ENCODE data around the gene SPDYC. TPM values are rescaled to one million over a fixed set of nuclear protein-coding genes. Genes with fewer than 3 reads are reported as not detected.

Gene SPDYC
- total RNA-seq, 1 experiment from 2014 or later = 1.2 TPM

- intact Hi-C loops (cut with micrococcal nuclease) = no loop called here
- no peaks in the 10 kb centered on the region for H3K9me3 ChIP-seq (ENCODE audit: control insufficient read depth in 1 of 2, insufficient read depth in 1 of 2, low read depth in 1 of 2, low read length in 2 of 2)
- ATAC-seq = peak; percentile 9; the same call in 1 of the 2 replicates
Observed at GRCh38 chr11:65127473-65128181, 42.4 kb upstream of the SPDYC start.

More at GRCh38 chr11:65127473-65128181, 42.4 kb upstream of the SPDYC start:
- Histone ChIP-seq H4K20me1 (ENCODE audit: insufficient read depth) (no peaks in the 10 kb centered on the region), H3K4me1 (ENCODE audit: control insufficient read depth in 1 of 2, insufficient read depth in 2 of 2, low read length in 2 of 2) (peaks cover 3 to 11% of the 10 kb centered on the region in 2 experiments; a peak in 3 of 4 replicates), H3K9me2 (ENCODE audit: insufficient read depth) (no peaks in the 10 kb centered on the region), H3K27me3 (ENCODE audit: insufficient read depth, low read length) (no peaks in the 10 kb centered on the region), H3K9ac (ENCODE audit: low read length) (no peak overlapping the region), H3K79me2 (ENCODE audit: insufficient read depth, low read length) (peaks cover 41% of the 10 kb centered on the region), H3K27ac (ENCODE audit: low read depth, low read length) (0 out of 2 replicates have a peak overlapping the region, but pooled peaks have one; percentile 7), H3K36me3 (ENCODE audit: control insufficient read depth in 1 of 2, insufficient read depth in 2 of 2, low read length in 2 of 2) (peaks cover 34 to 68% of the 10 kb centered on the region in 2 experiments), H3K4me3 (replicated peaks in 1 of 2; ENCODE audit: low read depth in 1 of 2, low read length in 2 of 2) (no peak overlapping the region), H2AFZ (ENCODE audit: low read depth, low read length, poor library complexity, severe bottlenecking) (no peak overlapping the region), H3K4me2 (ENCODE audit: low read length) (no peak overlapping the region)
- CTCF ChIA-PET = interaction anchor here (1.3 kb wide), 1 partner anchor 52 kb away, joined by 3 read pairs; no protein-coding TSS in a partner anchor
- TF ChIP-seq, protein P1, sequence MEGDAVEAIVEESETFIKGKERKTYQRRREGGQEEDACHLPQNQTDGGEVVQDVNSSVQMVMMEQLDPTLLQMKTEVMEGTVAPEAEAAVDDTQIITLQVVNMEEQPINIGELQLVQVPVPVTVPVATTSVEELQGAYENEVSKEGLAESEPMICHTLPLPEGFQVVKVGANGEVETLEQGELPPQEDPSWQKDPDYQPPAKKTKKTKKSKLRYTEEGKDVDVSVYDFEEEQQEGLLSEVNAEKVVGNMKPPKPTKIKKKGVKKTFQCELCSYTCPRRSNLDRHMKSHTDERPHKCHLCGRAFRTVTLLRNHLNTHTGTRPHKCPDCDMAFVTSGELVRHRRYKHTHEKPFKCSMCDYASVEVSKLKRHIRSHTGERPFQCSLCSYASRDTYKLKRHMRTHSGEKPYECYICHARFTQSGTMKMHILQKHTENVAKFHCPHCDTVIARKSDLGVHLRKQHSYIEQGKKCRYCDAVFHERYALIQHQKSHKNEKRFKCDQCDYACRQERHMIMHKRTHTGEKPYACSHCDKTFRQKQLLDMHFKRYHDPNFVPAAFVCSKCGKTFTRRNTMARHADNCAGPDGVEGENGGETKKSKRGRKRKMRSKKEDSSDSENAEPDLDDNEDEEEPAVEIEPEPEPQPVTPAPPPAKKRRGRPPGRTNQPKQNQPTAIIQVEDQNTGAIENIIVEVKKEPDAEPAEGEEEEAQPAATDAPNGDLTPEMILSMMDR (IDR thresholded peaks at IDR 0.05 in 2 of 3, conservative IDR thresholded peaks at IDR 0.05 in 1 of 3; ENCODE audit: borderline replicate concordance in 1 of 3, insufficient read depth in 1 of 3, low read depth in 2 of 3, low read length in 2 of 3) = no peak
- TF ChIP-seq MAX (IDR thresholded peaks at IDR 0.05) = no peak
- TF ChIP-seq POLR2AphosphoS5 (IDR thresholded peaks at IDR 0.05; ENCODE audit: low read depth, low read length) = peak; percentile 7
- POLR2A ChIA-PET = no interaction called here
- BruUV-seq (replicated peaks) = no TSS peak
- RAD21 ChIA-PET (ENCODE audit: low non-redundant PET in 1 of 2, low total read pairs in 2 of 2, uncharacterized antibody in 2 of 2, unreplicated experiment in 2 of 2) = no interaction called here
- DNase-seq (ENCODE audit: low read depth, low spot score) = no peak

Measured in HCT116 (cell line).